ENCODE measurements around the gene PRXL2B. TPM values are rescaled to one million over a fixed set of nuclear protein-coding genes. Genes with fewer than 3 reads are reported as not detected.
"Not testable (repeated sequence)": the region's sequence is repeated elsewhere in the genome, so short reads cannot be mapped to it uniquely, and the experiment has no call there.

PRXL2B gene
- total and polyA plus RNA-seq, 7 donors = 0.97 to 3.9 (median 2.6) TPM

DNA sequence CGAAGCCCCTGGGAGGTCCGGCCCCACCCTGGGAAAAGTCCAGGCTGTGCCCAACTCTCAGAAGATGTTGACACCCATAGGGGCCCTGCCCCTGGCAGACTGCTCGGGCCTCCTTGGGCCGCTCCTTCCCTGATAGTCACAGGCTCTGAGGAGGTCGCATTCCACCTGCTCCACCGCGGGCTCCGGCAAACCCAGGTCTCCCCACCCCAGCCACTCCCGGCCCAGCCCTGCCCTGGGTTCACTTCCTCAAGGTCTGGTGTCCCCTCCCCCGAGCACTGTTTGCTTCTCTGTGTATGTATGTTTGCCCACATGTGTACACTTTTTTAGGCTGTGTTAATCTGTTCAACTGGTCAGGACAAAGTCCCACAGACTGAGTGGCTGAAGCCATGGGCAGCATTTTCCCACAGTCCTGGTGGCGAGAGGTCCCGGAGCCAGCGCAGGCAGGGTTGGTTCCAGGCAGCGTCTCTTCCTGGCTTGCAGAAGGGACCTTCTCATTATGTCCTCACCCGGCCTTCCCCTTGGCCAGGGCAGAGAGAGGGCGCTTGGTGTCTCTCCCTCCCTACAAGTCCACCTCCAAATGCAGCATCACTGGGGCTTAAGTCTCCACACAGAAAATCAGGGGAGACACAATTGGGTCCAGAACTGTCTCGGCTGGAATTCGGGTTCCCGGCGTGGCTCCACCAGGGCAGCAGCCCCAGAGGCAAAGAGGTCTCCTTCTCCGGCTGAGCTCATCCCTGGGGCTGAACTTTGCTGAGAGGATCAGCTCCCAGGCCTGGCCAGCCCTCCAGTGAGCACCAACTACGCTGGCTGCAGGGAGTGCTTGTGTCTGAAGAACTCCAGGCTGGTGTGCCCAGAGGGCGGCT lies 10.5 kb upstream of the PRXL2B start:
- Histone ChIP-seq H3K4me3 (no peak overlapping the region), H3K36me3 (ENCODE audit: insufficient read depth in 1 of 2, low read depth in 1 of 2) (no peaks in the 10 kb centered on the region), H3K27ac (peak overlapping the region; percentile 32), H3K4me1 (no peaks in the 10 kb centered on the region), H3K27me3 (ENCODE audit: insufficient read depth in 3 of 3, low read length in 2 of 3) (peaks cover 0 to 21% (median 10%) of the 10 kb centered on the region in 3 donors), H3K9me3 (no peaks in the 10 kb centered on the region)
- intact Hi-C loops (cut with DNase I) = no loop called here
- TF ChIP-seq, protein P1, sequence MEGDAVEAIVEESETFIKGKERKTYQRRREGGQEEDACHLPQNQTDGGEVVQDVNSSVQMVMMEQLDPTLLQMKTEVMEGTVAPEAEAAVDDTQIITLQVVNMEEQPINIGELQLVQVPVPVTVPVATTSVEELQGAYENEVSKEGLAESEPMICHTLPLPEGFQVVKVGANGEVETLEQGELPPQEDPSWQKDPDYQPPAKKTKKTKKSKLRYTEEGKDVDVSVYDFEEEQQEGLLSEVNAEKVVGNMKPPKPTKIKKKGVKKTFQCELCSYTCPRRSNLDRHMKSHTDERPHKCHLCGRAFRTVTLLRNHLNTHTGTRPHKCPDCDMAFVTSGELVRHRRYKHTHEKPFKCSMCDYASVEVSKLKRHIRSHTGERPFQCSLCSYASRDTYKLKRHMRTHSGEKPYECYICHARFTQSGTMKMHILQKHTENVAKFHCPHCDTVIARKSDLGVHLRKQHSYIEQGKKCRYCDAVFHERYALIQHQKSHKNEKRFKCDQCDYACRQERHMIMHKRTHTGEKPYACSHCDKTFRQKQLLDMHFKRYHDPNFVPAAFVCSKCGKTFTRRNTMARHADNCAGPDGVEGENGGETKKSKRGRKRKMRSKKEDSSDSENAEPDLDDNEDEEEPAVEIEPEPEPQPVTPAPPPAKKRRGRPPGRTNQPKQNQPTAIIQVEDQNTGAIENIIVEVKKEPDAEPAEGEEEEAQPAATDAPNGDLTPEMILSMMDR (IDR thresholded peaks at IDR 0.05) = no peak
- peak in 1 of 2 donors; percentile 48 for DNase-seq
- 47 to 51% (median 49%) methylated on average over 23 of the region's 23 CpGs for WGBS, 3 donors
- peak in 3 of 4 donors; percentile 20 to 29 (median 22) for ATAC-seq

DNA sequence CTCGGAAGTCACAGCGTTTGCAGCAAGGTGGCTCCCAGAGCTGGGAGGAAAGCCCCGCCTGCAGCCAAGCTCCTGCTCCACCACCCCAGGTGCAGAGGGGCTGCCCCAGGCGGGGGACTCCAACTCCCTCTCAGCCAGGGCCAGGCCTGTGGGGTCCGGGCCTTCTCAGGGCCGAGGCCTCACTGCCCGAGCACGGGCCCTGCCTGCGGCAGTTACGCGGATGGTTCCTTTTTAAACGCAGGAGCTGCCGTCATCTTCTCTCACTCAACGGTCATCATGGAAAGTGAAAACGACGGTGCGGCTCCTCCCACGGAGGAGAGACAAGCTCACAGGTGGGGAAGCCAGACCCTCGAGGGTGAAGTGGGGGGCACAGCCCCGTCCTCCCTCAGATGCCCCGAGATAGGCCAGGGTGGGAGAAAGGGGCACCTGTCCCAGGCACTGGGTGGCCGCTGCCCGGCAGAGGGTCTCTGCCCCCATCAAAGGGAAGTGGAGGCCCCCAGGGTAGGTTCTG lies 9.0 kb upstream of the PRXL2B start:
- peak in 1 of 4 donors; percentile 30 for ATAC-seq
- H3K4me3 ChIP-seq = peak overlapping the region; percentile 34
- H3K9me3 ChIP-seq = not testable (repeated sequence)

DNA sequence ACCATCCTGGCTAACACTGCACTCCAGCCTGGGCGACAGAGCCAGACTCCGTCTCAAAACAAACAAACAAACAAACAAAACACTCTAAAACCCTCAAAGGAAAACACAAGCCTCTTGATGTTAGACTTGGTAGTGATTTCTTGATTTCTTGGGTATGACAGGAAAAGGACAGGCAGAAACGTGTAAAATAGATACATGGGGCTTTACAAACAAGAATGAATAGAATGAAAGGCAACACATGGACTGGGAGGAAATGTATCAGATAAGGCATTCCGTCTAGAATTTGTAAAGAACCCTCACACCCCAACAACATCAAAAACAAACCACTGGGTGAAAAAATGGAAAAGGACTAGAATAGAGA lies 7.8 kb upstream of the PRXL2B start:
- Histone ChIP-seq H3K4me3 (no peak overlapping the region), H3K27me3 (ENCODE audit: insufficient read depth in 3 of 3, low read length in 2 of 3) (peaks cover 0 to 26% (median 8%) of the 10 kb centered on the region in 3 donors), H3K4me1 (no peaks in the 10 kb centered on the region), H3K36me3 (ENCODE audit: insufficient read depth in 1 of 2, low read depth in 1 of 2) (no peaks in the 10 kb centered on the region), H3K9me3 (no peaks in the 10 kb centered on the region), H3K27ac (peak overlapping the region; percentile 61)
- 64 to 68% (median 68%) methylated on average over 4 of the region's 4 CpGs for WGBS, 3 donors
- DNase-seq = no peak
- intact Hi-C loops (cut with DNase I) = no loop called here
- ATAC-seq = no peak
- TF ChIP-seq, protein P1 (IDR thresholded peaks at IDR 0.05) = no peak

More for the DNA sequence above, 9.0 kb upstream of the PRXL2B start:
- peak overlapping the region; percentile 61 for H3K27ac ChIP-seq
- H3K27me3 ChIP-seq (ENCODE audit: insufficient read depth in 3 of 3, low read length in 2 of 3) = peaks cover 0 to 26% (median 12%) of the 10 kb centered on the region in 3 donors
- intact Hi-C loops (cut with DNase I); H3K4me1 ChIP-seq; H3K36me3 ChIP-seq (ENCODE audit: insufficient read depth in 1 of 2, low read depth in 1 of 2): not testable (repeated sequence)
- 59 to 75% (median 66%) methylated on average over 16 to 20 of the region's 23 CpGs for WGBS, 3 donors
- peak in 1 of 2 donors; percentile 46 for DNase-seq

DNA sequence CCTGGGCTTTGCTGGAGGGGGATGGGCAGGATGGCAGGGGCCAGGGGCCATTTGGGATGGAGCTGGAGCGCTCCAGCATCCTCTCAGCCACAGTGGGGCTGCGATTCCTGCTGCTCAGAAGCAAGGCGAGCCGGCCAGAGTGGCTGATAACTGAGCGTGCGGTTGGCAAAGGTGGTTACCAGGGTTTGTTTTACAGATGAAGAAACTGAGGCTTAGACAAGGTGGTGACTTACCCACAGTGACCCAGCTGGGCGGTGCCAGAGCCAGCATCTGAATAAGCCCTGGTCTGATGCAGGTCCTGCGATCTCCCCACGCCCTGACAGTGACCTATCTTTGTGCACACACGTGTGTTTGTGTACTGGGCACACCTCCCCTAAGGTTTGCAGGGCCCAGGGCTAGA lies 5.9 kb upstream of the PRXL2B start:
- Histone ChIP-seq H3K27ac (no peak overlapping the region), H3K27me3 (ENCODE audit: insufficient read depth in 3 of 3, low read length in 2 of 3) (peaks cover 0 to 22% (median 8%) of the 10 kb centered on the region in 3 donors), H3K9me3 (no peaks in the 10 kb centered on the region), H3K36me3 (ENCODE audit: insufficient read depth in 1 of 2, low read depth in 1 of 2) (no peaks in the 10 kb centered on the region), H3K4me3 (no peak overlapping the region), H3K4me1 (no peaks in the 10 kb centered on the region)
- ATAC-seq (no peak), DNase-seq (no peak)
- TF ChIP-seq, protein P1 (IDR thresholded peaks at IDR 0.05) = no peak
- intact Hi-C loops (cut with DNase I) = no loop called here
- 88 to 89% (median 88%) methylated on average over 10 of the region's 10 CpGs for WGBS, 3 donors

DNA sequence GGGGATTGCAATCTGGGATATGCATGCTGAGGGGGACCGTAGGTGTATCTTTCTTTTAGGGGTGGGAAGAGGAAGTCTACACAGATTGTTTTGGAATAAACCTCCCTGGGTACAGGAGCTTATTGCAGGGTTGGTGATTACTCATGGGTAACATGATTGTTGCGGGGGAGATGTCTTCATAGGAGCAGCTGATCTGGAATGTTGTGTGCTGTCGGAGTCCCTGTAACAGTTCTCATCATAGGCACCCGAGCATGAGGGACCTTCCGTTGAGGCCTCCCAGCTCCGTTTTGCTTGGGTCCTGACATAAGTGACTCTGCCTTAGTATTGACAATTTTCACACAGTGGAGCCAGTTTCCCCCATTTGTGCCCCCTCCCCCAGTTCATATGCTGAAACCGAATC lies 4.2 kb upstream of the PRXL2B start:
- DNase-seq (no peak), ATAC-seq (no peak)
- Histone ChIP-seq H3K4me3 (no peak overlapping the region), H3K27ac (no peak overlapping the region), H3K9me3 (no peaks in the 10 kb centered on the region), H3K4me1 (peaks cover 3% of the 10 kb centered on the region), H3K36me3 (ENCODE audit: insufficient read depth in 1 of 2, low read depth in 1 of 2) (no peaks in the 10 kb centered on the region), H3K27me3 (ENCODE audit: insufficient read depth in 3 of 3, low read length in 2 of 3) (peaks cover 0 to 20% (median 4%) of the 10 kb centered on the region in 3 donors)
- intact Hi-C loops (cut with DNase I) = no loop called here
- 58 to 69% (median 60%) methylated on average over 7 of the region's 7 CpGs for WGBS, 3 donors
- TF ChIP-seq, protein P1 (IDR thresholded peaks at IDR 0.05) = no peak

Data from psoas muscle (tissue), 8 donors.